K562 (cell line): ENCODE data around the gene FAM20B. TPM values are rescaled to one million over a fixed set of nuclear protein-coding genes. Genes with fewer than 3 reads are reported as not detected.
A peak's percentile ranks its signal among the peaks of the same experiment; 100 is the strongest.

Experiments
- MAZ ChIP-seq, 2 experiments: fragments of 450-650 bp in 1 of 2; sonication (generic) in 1 of 2; formaldehyde crosslinking; IDR thresholded peaks in 1 of 2; conservative IDR thresholded peaks in 1 of 2; 2 replicates each; pipeline versions ENCODE4 v1.4.0 to v1.5.0; 2020; ENCODE audit warnings: mild to moderate bottlenecking in 1 of 2, missing genetic modification reagents in 1 of 2
- MGA ChIP-seq: fragments of 450-650 bp; IDR thresholded peaks from 2 replicates; pipeline ENCODE4 v1.6.1; 2016; ENCODE audit warnings: mild to moderate bottlenecking, moderate library complexity
- MTA2 ChIP-seq: fragments of 450-650 bp; IDR thresholded peaks from 2 replicates; pipeline ENCODE4 v1.6.1; 2016; ENCODE audit warnings: low read depth
- NUFIP1 ChIP-seq: fragments of 450-650 bp; IDR thresholded peaks from 2 replicates; pipeline ENCODE4 v1.6.1; 2018; ENCODE audit not compliant: partially characterized antibody
- THAP12 ChIP-seq: fragments of 250-450 bp; sonication (Bioruptor Pico); IDR thresholded peaks from 2 replicates; pipeline ENCODE4 v1.9.0; 2021; ENCODE audit warnings: mild to moderate bottlenecking, inconsistent platforms
- ZBTB2 ChIP-seq: fragments of 450-650 bp; IDR thresholded peaks from 2 replicates; pipeline ENCODE4 v1.6.1; 2016; ENCODE audit warnings: antibody characterized with exemption
- ZNF232 ChIP-seq: sonication (generic); formaldehyde crosslinking; IDR thresholded peaks from 2 replicates; pipeline ENCODE4 v1.8.0; 2022; ENCODE audit warnings: mild to moderate bottlenecking, missing genetic modification reagents
- ZNF274 ChIP-seq: IDR thresholded peaks from 2 replicates; pipeline ENCODE4 v1.6.1; 2011; ENCODE audit warnings: low read depth, mild to moderate bottlenecking, low read length, moderate library complexity, borderline replicate concordance
- ZNF436 ChIP-seq: fragments of 250-450, 450-650 bp; sonication (Bioruptor Pico); formaldehyde crosslinking; IDR thresholded peaks from 2 replicates; pipeline ENCODE4 v1.7.0; 2020; ENCODE audit warnings: mild to moderate bottlenecking
- ZNF699 ChIP-seq: fragments of 250-450 bp; sonication (Bioruptor Pico); IDR thresholded peaks from 2 replicates; pipeline ENCODE4 v1.8.0; 2021; ENCODE audit warnings: mild to moderate bottlenecking, moderate library complexity; ENCODE audit not compliant: insufficient replicate concordance
- polyA plus RNA-seq, 8 experiments: library from polyadenylated mRNA; depleted of rRNA in 4 of 8; stranded (reverse) in 5 of 8; unstranded in 3 of 8; fragments of >200 nt; fragmentation: Nextera tagmentation in 2 of 8; fragmentation: Illumina TruSeq in 1 of 8; extraction: Ambion mirVana in 2 of 8; extraction: Trizol in 1 of 8; gene quantifications; 2 replicates each; pipeline versions ENCODE4 v1.2.1 to v1.2.3, GENCODE V29; 2011 to 2014; ENCODE audit warnings: inconsistent platforms in 1 of 8, missing spikeins in 1 of 8
- total RNA-seq, 7 experiments: library from RNA; depleted of rRNA in 6 of 7; stranded (reverse); fragments of >200 nt in 6 of 7; fragmentation: Illumina TruSeq in 2 of 7; extraction: Trizol in 2 of 7; gene quantifications; 2 replicates each; pipeline versions ENCODE4 v1.2.1 to v1.2.3, GENCODE V29; 2011 to 2021; ENCODE audit warnings: low replicate concordance in 1 of 7

FAM20B gene
- total and polyA plus RNA-seq, 9 of the 15 experiments (the other 6 are each of a cell fraction or from before 2014, with no cell fraction given): 7.2 to 67.5 (median 42.9) TPM

- TF ChIP-seq ZBTB2 (no peak), MGA (peak; percentile 74; the same call in 1 of the 2 replicates), MAZ (CRISPR knock-in tag; conservative IDR thresholded peaks at IDR 0.05 in 1 of 2, IDR thresholded peaks at IDR 0.05 in 1 of 2) (peak in 1 of 2 experiments; percentile 54; a peak in 1 of 4 replicates), NUFIP1 (no peak), ZNF274 (no peak), ZNF699 (CRISPR knock-in tag) (no peak), THAP12 (CRISPR knock-in tag) (peak; percentile 23; the same call in 1 of the 2 replicates), ZNF232 (peak; percentile 58; the same call in 1 of the 2 replicates), MTA2 (no peak), ZNF436 (CRISPR knock-in tag) (no peak)
Measured at GRCh38 chr1:179082333-179082998, 56.8 kb downstream of the FAM20B start (continued).
